ENCODE results near the gene MRPL41.

GRCh38 chr9:137564817-137565411 lies 13.2 kb downstream of the MRPL41 start:
- TF ChIP-seq CTCF (conservative IDR thresholded peaks at IDR 0.05 in 1 of 2, IDR thresholded peaks at IDR 0.05 in 1 of 2; ENCODE audit: low read depth in 1 of 2, low read length in 2 of 2), result no peak
- TF ChIP-seq EZH2 (IDR thresholded peaks at IDR 0.05; ENCODE audit: low read length, missing control alignments), result no peak

Data from fibroblast of lung (primary cell).